Endothelial cell of umbilical vein (primary cell): ENCODE results near the gene IRX3.

Experiments used
- POLR2A ChIP-seq: IDR thresholded peaks from 2 replicates; pipeline ENCODE4 v1.6.1; 2012; ENCODE audit warnings: low read depth, mild to moderate bottlenecking, control low read depth, low read length
- TF ChIP-seq, protein P1 (sequence below), 2 donors: IDR thresholded peaks; 1 replicate in 1 of 2; 2 replicates in 1 of 2; pipeline ENCODE4 v1.5.1; 2011; ENCODE audit warnings: low read length in 2 of 2, mild to moderate bottlenecking in 2 of 2, moderate library complexity in 2 of 2, control low read depth in 1 of 2, inconsistent platforms in 1 of 2, low read depth in 1 of 2; ENCODE audit not compliant: insufficient read depth in 1 of 2; ENCODE audit errors: extremely low read depth in 1 of 2

DNA sequence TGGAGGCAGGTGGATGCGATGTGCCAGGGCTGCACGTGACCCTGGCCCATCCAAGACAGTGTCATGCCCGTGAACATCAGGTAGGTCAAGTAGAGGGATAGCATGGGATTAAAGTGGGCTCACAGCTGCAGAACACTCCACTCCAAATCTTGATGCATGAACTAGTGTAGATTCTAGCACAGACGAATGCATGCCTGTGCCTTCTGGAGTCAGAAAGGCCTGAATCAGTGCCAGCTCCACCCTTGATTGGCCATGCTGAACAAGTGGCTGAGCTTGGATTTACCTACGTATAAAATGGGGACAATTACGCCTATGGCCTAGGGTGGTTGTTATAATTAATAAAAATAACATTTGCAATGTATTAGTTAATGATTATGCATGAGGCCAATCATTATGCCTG, 10.6 kb downstream of the IRX3 start:
- TF ChIP-seq, protein P1, sequence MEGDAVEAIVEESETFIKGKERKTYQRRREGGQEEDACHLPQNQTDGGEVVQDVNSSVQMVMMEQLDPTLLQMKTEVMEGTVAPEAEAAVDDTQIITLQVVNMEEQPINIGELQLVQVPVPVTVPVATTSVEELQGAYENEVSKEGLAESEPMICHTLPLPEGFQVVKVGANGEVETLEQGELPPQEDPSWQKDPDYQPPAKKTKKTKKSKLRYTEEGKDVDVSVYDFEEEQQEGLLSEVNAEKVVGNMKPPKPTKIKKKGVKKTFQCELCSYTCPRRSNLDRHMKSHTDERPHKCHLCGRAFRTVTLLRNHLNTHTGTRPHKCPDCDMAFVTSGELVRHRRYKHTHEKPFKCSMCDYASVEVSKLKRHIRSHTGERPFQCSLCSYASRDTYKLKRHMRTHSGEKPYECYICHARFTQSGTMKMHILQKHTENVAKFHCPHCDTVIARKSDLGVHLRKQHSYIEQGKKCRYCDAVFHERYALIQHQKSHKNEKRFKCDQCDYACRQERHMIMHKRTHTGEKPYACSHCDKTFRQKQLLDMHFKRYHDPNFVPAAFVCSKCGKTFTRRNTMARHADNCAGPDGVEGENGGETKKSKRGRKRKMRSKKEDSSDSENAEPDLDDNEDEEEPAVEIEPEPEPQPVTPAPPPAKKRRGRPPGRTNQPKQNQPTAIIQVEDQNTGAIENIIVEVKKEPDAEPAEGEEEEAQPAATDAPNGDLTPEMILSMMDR (IDR thresholded peaks at IDR 0.05; ENCODE audit: extremely low read depth in 1 of 2, insufficient read depth in 1 of 2, low read depth in 1 of 2, low read length in 2 of 2): no peak
- TF ChIP-seq POLR2A: no peak
